Neural progenitor cell (in vitro differentiated cells): ENCODE measurements around the gene TXN. TPM values are rescaled to one million over a fixed set of nuclear protein-coding genes. Genes with fewer than 3 reads are reported as not detected.
"Not testable (repeated sequence)": the region's sequence is repeated elsewhere in the genome, so short reads cannot be mapped to it uniquely, and the experiment has no call there.

Experiments
- DNase-seq: peaks from one replicate; pipeline ENCODE4 v3.0.0-alpha.2; 2016; ENCODE audit warnings: low spot score
- H2AFZ ChIP-seq: fragments of 200-600 bp; sonication (generic); replicated peaks from 2 replicates; pipeline ENCODE4 v1.6.1; 2016; ENCODE audit warnings: antibody characterized with exemption
- H3F3A ChIP-seq: fragments of 200-600 bp; sonication (generic); 2 replicates; pipeline ENCODE4 v1.6.1; 2016; ENCODE audit warnings: antibody characterized with exemption, low read depth
- H3K27ac ChIP-seq: fragments of 200-600 bp; sonication (generic); 2 replicates; pipeline ENCODE4 v1.5.1; 2016; ENCODE audit warnings: mild to moderate bottlenecking
- H3K27me3 ChIP-seq: fragments of 200-600 bp; sonication (generic); 2 replicates; pipeline ENCODE4 v1.6.1; 2016; ENCODE audit warnings: mild to moderate bottlenecking, moderate library complexity
- H3K36me3 ChIP-seq: fragments of 200-600 bp; sonication (generic); 2 replicates; pipeline ENCODE4 v1.5.1; 2016
- H3K4me1 ChIP-seq: fragments of 200-600 bp; sonication (generic); 2 replicates; pipeline ENCODE4 v1.6.1; 2016; ENCODE audit warnings: mixed run types
- H3K4me2 ChIP-seq: fragments of 200-600 bp; sonication (generic); 2 replicates; pipeline ENCODE4 v1.6.1; 2016
- H3K4me3 ChIP-seq: fragments of 200-600 bp; sonication (generic); 2 replicates; pipeline ENCODE4 v1.5.1; 2016
- H3K79me2 ChIP-seq: fragments of 200-600 bp; sonication (generic); 2 replicates; pipeline ENCODE4 v1.6.1; 2016; ENCODE audit warnings: low read depth
- H3K9ac ChIP-seq: fragments of 200-600 bp; sonication (generic); 2 replicates; pipeline ENCODE4 v1.6.1; 2016
- H3K9me3 ChIP-seq: fragments of 200-600 bp; sonication (generic); 2 replicates; pipeline ENCODE4 v1.5.1; 2016; ENCODE audit warnings: low read depth
- H4K20me1 ChIP-seq: fragments of 200-600 bp; sonication (generic); 2 replicates; pipeline ENCODE4 v1.6.1; 2016; ENCODE audit warnings: low read depth
- H3K27ac Mint-ChIP-seq: 3 replicates; pipeline ENCODE4 v1.8.0; 2021; ENCODE audit warnings: mixed read lengths
- H3K27me3 Mint-ChIP-seq: 2 replicates; pipeline ENCODE4 v1.8.0; 2022; ENCODE audit warnings: low read depth, mild to moderate bottlenecking, inconsistent platforms, moderate library complexity, mixed read lengths; ENCODE audit not compliant: insufficient read depth
- H3K36me3 Mint-ChIP-seq: 3 replicates; pipeline ENCODE4 v1.8.0; 2021; ENCODE audit warnings: mixed read lengths
- H3K4me1 Mint-ChIP-seq: 3 replicates; pipeline ENCODE4 v1.8.0; 2021; ENCODE audit warnings: mixed read lengths
- H3K4me3 Mint-ChIP-seq: 3 replicates; pipeline ENCODE4 v1.8.0; 2021; ENCODE audit warnings: mild to moderate bottlenecking, moderate library complexity, mixed read lengths
- H3K9me3 Mint-ChIP-seq: 3 replicates; pipeline ENCODE4 v1.8.0; 2020; ENCODE audit warnings: mixed read lengths
- CTCF ChIP-seq: fragments of 200-600 bp; sonication (generic); IDR thresholded peaks from 2 replicates; pipeline ENCODE4 v1.5.1; 2017; ENCODE audit warnings: antibody characterized with exemption, mild to moderate bottlenecking
- EZH2 ChIP-seq: fragments of 200-600 bp; sonication (generic); IDR thresholded peaks from 2 replicates; pipeline ENCODE4 v1.6.1; 2017; ENCODE audit warnings: antibody characterized with exemption, mild to moderate bottlenecking, moderate library complexity
- EZH2phosphoT487 ChIP-seq: fragments of 200-600 bp; sonication (generic); IDR thresholded peaks from 2 replicates; pipeline ENCODE4 v1.6.1; 2017; ENCODE audit warnings: antibody characterized with exemption
- total RNA-seq: library from RNA; depleted of rRNA; stranded (reverse); fragments of >200 nt; gene quantifications from 2 replicates; pipeline ENCODE4 v1.2.3, GENCODE V29; 2015; ENCODE audit warnings: low replicate concordance

Gene TXN
- total RNA-seq, 1 donor from 2014 or later: 252 TPM

GRCh38 chr9:110252509-110253139, 3.7 kb downstream of the TXN start:
- Histone ChIP-seq H3K4me1 (peaks cover 15% of the 10 kb centered on the region), H3K9me3 (no peaks in the 10 kb centered on the region), H3K4me2 (no peak overlapping the region), H3K4me3 (no peak overlapping the region), H3F3A (peaks cover 11% of the 10 kb centered on the region), H3K27me3 (no peaks in the 10 kb centered on the region), H4K20me1 (peaks cover 57% of the 10 kb centered on the region), H3K9ac (no peak overlapping the region), H3K79me2 (peaks cover 83% of the 10 kb centered on the region), H3K36me3 (peaks cover 4% of the 10 kb centered on the region), H3K27ac (no peak overlapping the region), H2AFZ (no peak overlapping the region)
- H3K9me3 Mint-ChIP-seq: peaks cover 2% of the 10 kb centered on the region
- DNase-seq: no peak
- peaks cover 20% of the 10 kb centered on the region for H3K4me1 Mint-ChIP-seq
- no peak overlapping the region for H3K4me3 Mint-ChIP-seq
- H3K27me3 Mint-ChIP-seq: peaks cover 2% of the 10 kb centered on the region
- no peak overlapping the region for H3K27ac Mint-ChIP-seq
- H3K36me3 Mint-ChIP-seq: peaks cover 11% of the 10 kb centered on the region
- no peak for TF ChIP-seq CTCF
- no peak for TF ChIP-seq EZH2phosphoT487
- TF ChIP-seq EZH2: no peak

GRCh38 chr9:110251770-110252169, 4.5 kb downstream of the TXN start:
- not testable (repeated sequence) for H2AFZ ChIP-seq, H3K4me3 ChIP-seq, H3K27ac ChIP-seq, H3K9me3 ChIP-seq, H3K4me1 ChIP-seq, H3K4me2 ChIP-seq, H3K9ac ChIP-seq, H3K27ac Mint-ChIP-seq, H3K27me3 Mint-ChIP-seq, DNase-seq, H3F3A ChIP-seq, H3K36me3 ChIP-seq, H3K4me3 Mint-ChIP-seq, H3K9me3 Mint-ChIP-seq, H3K27me3 ChIP-seq
- H4K20me1 ChIP-seq: peaks cover 57% of the 10 kb centered on the region
- Mint-ChIP-seq H3K4me1 (peaks cover 12% of the 10 kb centered on the region), H3K36me3 (peaks cover 12% of the 10 kb centered on the region)
- peaks cover 91% of the 10 kb centered on the region for H3K79me2 ChIP-seq

- H3F3A ChIP-seq: peaks cover 2% of the 10 kb centered on the region
- H3K4me2 ChIP-seq: no peak overlapping the region
- peaks cover 57% of the 10 kb centered on the region for H4K20me1 ChIP-seq
- Mint-ChIP-seq H3K27me3 (no peaks in the 10 kb centered on the region), H3K27ac (no peak overlapping the region), H3K4me1 (peaks cover 12% of the 10 kb centered on the region), H3K36me3 (peaks cover 17% of the 10 kb centered on the region), H3K9me3 (no peaks in the 10 kb centered on the region), H3K4me3 (no peak overlapping the region)
- no peaks in the 10 kb centered on the region for H3K9me3 ChIP-seq
- H3K36me3 ChIP-seq: peaks cover 5% of the 10 kb centered on the region
- H3K79me2 ChIP-seq: peaks cover 91% of the 10 kb centered on the region
- TF ChIP-seq EZH2 (no peak), CTCF (no peak), EZH2phosphoT487 (no peak)
- H3K27me3 ChIP-seq: no peaks in the 10 kb centered on the region
- H3K4me3 ChIP-seq: no peak overlapping the region
- peaks cover 8% of the 10 kb centered on the region for H3K4me1 ChIP-seq
- no peak overlapping the region for H3K27ac ChIP-seq
- H3K9ac ChIP-seq: no peak overlapping the region
- no peak for DNase-seq
- H2AFZ ChIP-seq: no peak overlapping the region
Observed at GRCh38 chr9:110251212-110251611, 5.1 kb downstream of the TXN start.

GRCh38 chr9:110249603-110250002, 6.7 kb downstream of the TXN start:
- Mint-ChIP-seq H3K4me3 (no peak overlapping the region), H3K27ac (no peak overlapping the region), H3K4me1 (peaks cover 8% of the 10 kb centered on the region), H3K9me3 (no peaks in the 10 kb centered on the region), H3K27me3 (no peaks in the 10 kb centered on the region), H3K36me3 (peaks cover 18% of the 10 kb centered on the region)
- H3K79me2 ChIP-seq: peaks cover 75% of the 10 kb centered on the region
- no peak overlapping the region for H3K4me3 ChIP-seq
- no peak overlapping the region for H3K9ac ChIP-seq
- H4K20me1 ChIP-seq: peaks cover 47% of the 10 kb centered on the region
- H3K27ac ChIP-seq: no peak overlapping the region
- no peak overlapping the region for H2AFZ ChIP-seq
- peaks cover 8% of the 10 kb centered on the region for H3K36me3 ChIP-seq
- no peaks in the 10 kb centered on the region for H3K9me3 ChIP-seq
- TF ChIP-seq EZH2phosphoT487: no peak
- no peak for TF ChIP-seq CTCF
- peaks cover 8% of the 10 kb centered on the region for H3K4me1 ChIP-seq
- no peaks in the 10 kb centered on the region for H3K27me3 ChIP-seq
- H3K4me2 ChIP-seq: no peak overlapping the region
- no peak for DNase-seq
- H3F3A ChIP-seq: no peaks in the 10 kb centered on the region
